Measurements from ENCODE around the gene CHCHD10.

- TF ChIP-seq CTCF (conservative IDR thresholded peaks at IDR 0.05; ENCODE audit: low read depth, low read length), result no peak
- TF ChIP-seq EZH2 (IDR thresholded peaks at IDR 0.05; ENCODE audit: borderline replicate concordance, low read depth, low read length, poor library complexity, severe bottlenecking), result no peak
Measured at GRCh38 chr22:23767303-23767672, 484 bp downstream of the CHCHD10 start.
